K562 (cell line): ENCODE results near the gene SDCBP2. TPM values are rescaled to one million over a fixed set of nuclear protein-coding genes. Genes with fewer than 3 reads are reported as not detected.
A peak's percentile ranks its signal among the peaks of the same experiment; 100 is the strongest.

Experiments
- BHLHE40 ChIP-seq: IDR thresholded peaks from 2 replicates; pipeline ENCODE4 v1.6.1; 2011; ENCODE audit warnings: low read length, improper control_type of control experiment
- CHCHD3 ChIP-seq: fragments of 250-450 bp; sonication (Bioruptor Pico); IDR thresholded peaks from 2 replicates; pipeline ENCODE4 v2.1.2; 2022; ENCODE audit warnings: mild to moderate bottlenecking
- DLX4 ChIP-seq: fragments of 250-450 bp; sonication (Bioruptor Pico); IDR thresholded peaks from 2 replicates; pipeline ENCODE4 v1.6.1; 2021; ENCODE audit warnings: mild to moderate bottlenecking
- FOSL1 ChIP-seq: fragments of 200-800 bp; sonication (Bioruptor generic); conservative IDR thresholded peaks from 2 replicates; pipeline ENCODE4 v1.6.1; 2016; ENCODE audit warnings: missing genetic modification characterization, missing compliant biosample characterization
- GATAD2B ChIP-seq: fragments of 450-650 bp; IDR thresholded peaks from 2 replicates; pipeline ENCODE4 v1.6.1; 2017; ENCODE audit warnings: mild to moderate bottlenecking, borderline replicate concordance
- HDAC1 ChIP-seq, 2 experiments: fragments of 450-650 bp; IDR thresholded peaks; 2 replicates each; pipeline ENCODE4 v1.6.1; 2016 to 2017; ENCODE audit warnings: inconsistent platforms in 1 of 2, mild to moderate bottlenecking in 1 of 2, moderate library complexity in 1 of 2
- HMG20A ChIP-seq: fragments of 450-650 bp; formaldehyde crosslinking; conservative IDR thresholded peaks from 2 replicates; pipeline ENCODE4 v1.4.0; 2020; ENCODE audit warnings: mild to moderate bottlenecking, mixed read lengths
- MCM3 ChIP-seq: fragments of 450-650 bp; IDR thresholded peaks from 2 replicates; pipeline ENCODE4 v1.6.1; 2016
- NCOA2 ChIP-seq, 2 experiments: fragments of 450-650 bp; IDR thresholded peaks; 2 replicates each; pipeline ENCODE4 v1.6.1; 2018; ENCODE audit warnings: mild to moderate bottlenecking in 2 of 2, moderate library complexity in 1 of 2; ENCODE audit not compliant: partially characterized antibody in 2 of 2
- PCBP2 ChIP-seq: fragments of 200-400 bp; formaldehyde crosslinking; IDR thresholded peaks from 2 replicates; pipeline ENCODE4 v1.6.1; 2018; ENCODE audit warnings: low read length, low read depth, mild to moderate bottlenecking, moderate library complexity; ENCODE audit not compliant: poor library complexity, severe bottlenecking
- PRDM10 ChIP-seq: fragments of 450-650 bp; IDR thresholded peaks from 2 replicates; pipeline ENCODE4 v1.6.1; 2018; ENCODE audit not compliant: partially characterized antibody
- RCOR1 ChIP-seq, 2 experiments: IDR thresholded peaks; 2 replicates each; pipeline ENCODE4 v1.6.1; 2012; ENCODE audit warnings: low read depth in 2 of 2, low read length in 2 of 2, borderline replicate concordance in 1 of 2, improper control_type of control experiment in 1 of 2
- RNF2 ChIP-seq: sonication (generic); IDR thresholded peaks from 2 replicates; pipeline ENCODE4 v1.6.1; 2016
- SMARCA5 ChIP-seq: fragments of 450-650 bp; IDR thresholded peaks from 2 replicates; pipeline ENCODE4 v1.6.1; 2016
- U2AF1 ChIP-seq: fragments of 200-400 bp; formaldehyde crosslinking; optimal IDR thresholded peaks from 2 replicates; pipeline ENCODE3; 2017; ENCODE audit warnings: mild to moderate bottlenecking, low read depth, low read length, moderate library complexity
- ZNF324 ChIP-seq: fragments of 250-450 bp; sonication (Bioruptor Pico); IDR thresholded peaks from 2 replicates; pipeline ENCODE4 v1.4.0; 2020; ENCODE audit warnings: mild to moderate bottlenecking
- ZNF79 ChIP-seq: fragments of 250-450 bp; sonication (Bioruptor Pico); IDR thresholded peaks from 2 replicates; pipeline ENCODE4 v1.4.0; 2020; ENCODE audit warnings: low read depth, mild to moderate bottlenecking, moderate library complexity
- polyA plus RNA-seq, 8 experiments: library from polyadenylated mRNA; depleted of rRNA in 4 of 8; stranded (reverse) in 5 of 8; unstranded in 3 of 8; fragments of >200 nt; fragmentation: Nextera tagmentation in 2 of 8; fragmentation: Illumina TruSeq in 1 of 8; extraction: Ambion mirVana in 2 of 8; extraction: Trizol in 1 of 8; gene quantifications; 2 replicates each; pipeline versions ENCODE4 v1.2.1 to v1.2.3, GENCODE V29; 2011 to 2014; ENCODE audit warnings: inconsistent platforms in 1 of 8, missing spikeins in 1 of 8
- total RNA-seq, 7 experiments: library from RNA; depleted of rRNA in 6 of 7; stranded (reverse); fragments of >200 nt in 6 of 7; fragmentation: Illumina TruSeq in 2 of 7; extraction: Trizol in 2 of 7; gene quantifications; 2 replicates each; pipeline versions ENCODE4 v1.2.1 to v1.2.3, GENCODE V29; 2011 to 2021; ENCODE audit warnings: low replicate concordance in 1 of 7
- TF ChIP-seq, protein P1 (sequence below): IDR thresholded peaks from 2 replicates; pipeline ENCODE4 v1.6.1; 2016; ENCODE audit warnings: missing genetic modification characterization, missing compliant biosample characterization
- TF ChIP-seq, protein P2 (sequence below): sonication (generic); formaldehyde crosslinking; IDR thresholded peaks from 2 replicates; pipeline ENCODE4 v1.8.1; 2023; ENCODE audit warnings: mild to moderate bottlenecking, missing genetic modification reagents
- TF ChIP-seq, protein P3 (sequence below): sonication (generic); formaldehyde crosslinking; IDR thresholded peaks from 2 replicates; pipeline ENCODE4 v1.9.0; 2022; ENCODE audit warnings: mild to moderate bottlenecking, missing genetic modification reagents

The SDCBP2 gene
- total and polyA plus RNA-seq, 9 of the 15 experiments (the other 6 are each of a cell fraction or from before 2014, with no cell fraction given) = 0.06 to 1.2 (median 0.80) TPM

DNA sequence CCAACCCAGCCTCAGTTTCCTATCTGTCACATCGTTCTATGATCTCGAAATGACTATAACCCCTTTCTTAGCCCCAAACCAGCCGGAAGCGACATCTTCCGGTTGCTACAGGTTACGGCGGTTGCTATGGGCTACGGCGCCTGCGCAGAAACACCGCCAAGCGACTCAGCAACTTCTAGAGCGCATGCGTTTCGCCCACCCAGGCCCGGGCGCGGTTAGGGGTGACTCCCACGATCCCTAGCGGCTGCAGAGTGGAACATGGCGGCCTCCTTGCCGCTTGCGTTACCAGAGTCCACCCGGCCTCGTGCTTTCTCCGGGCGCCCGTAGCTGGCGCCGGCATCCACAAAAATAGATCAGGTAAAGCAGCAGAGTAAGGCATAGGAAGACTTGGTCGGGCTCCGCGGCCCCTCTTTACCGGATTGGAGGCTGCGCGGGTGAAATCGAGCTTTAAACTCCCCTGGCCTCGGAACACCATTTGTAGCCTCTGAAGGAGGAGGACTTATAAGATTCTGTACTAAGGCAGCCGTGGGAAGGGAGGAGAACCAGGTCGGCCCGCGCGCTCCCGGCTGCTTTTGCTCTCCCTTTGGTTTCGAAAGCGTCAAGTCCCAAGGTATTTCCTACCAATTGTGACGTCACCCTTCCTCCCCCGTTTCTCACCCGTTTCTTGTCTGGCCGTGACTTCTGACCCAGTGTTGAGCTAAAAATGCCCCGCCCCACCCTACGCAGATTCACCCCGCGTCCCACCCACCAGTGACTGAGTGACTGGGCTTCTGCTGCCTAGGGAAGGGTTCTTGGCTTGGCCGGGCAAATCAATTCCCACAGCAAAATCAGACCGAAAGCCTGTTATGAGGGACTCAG, 3.5 kb downstream of the SDCBP2 start (continued):
- TF ChIP-seq, protein P1, sequence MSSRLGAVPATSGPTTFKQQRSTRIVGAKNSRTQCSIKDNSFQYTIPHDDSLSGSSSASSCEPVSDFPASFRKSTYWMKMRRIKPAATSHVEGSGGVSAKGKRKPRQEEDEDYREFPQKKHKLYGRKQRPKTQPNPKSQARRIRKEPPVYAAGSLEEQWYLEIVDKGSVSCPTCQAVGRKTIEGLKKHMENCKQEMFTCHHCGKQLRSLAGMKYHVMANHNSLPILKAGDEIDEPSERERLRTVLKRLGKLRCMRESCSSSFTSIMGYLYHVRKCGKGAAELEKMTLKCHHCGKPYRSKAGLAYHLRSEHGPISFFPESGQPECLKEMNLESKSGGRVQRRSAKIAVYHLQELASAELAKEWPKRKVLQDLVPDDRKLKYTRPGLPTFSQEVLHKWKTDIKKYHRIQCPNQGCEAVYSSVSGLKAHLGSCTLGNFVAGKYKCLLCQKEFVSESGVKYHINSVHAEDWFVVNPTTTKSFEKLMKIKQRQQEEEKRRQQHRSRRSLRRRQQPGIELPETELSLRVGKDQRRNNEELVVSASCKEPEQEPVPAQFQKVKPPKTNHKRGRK (tag) = no peak
- no peak for TF ChIP-seq GATAD2B
- no peak for TF ChIP-seq MCM3
- no peak for TF ChIP-seq ZNF324 (CRISPR knock-in tag)
- TF ChIP-seq, protein P2, sequence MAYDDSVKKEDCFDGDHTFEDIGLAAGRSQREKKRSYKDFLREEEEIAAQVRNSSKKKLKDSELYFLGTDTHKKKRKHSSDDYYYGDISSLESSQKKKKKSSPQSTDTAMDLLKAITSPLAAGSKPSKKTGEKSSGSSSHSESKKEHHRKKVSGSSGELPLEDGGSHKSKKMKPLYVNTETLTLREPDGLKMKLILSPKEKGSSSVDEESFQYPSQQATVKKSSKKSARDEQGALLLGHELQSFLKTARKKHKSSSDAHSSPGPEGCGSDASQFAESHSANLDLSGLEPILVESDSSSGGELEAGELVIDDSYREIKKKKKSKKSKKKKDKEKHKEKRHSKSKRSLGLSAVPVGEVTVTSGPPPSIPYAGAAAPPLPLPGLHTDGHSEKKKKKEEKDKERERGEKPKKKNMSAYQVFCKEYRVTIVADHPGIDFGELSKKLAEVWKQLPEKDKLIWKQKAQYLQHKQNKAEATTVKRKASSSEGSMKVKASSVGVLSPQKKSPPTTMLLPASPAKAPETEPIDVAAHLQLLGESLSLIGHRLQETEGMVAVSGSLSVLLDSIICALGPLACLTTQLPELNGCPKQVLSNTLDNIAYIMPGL (CRISPR knock-in tag) = peak; percentile 54; the same call in 1 of the 2 replicates
- TF ChIP-seq RCOR1 (IDR thresholded peaks at IDR 0.05; ENCODE audit: borderline replicate concordance in 1 of 2, low read depth in 2 of 2, low read length in 2 of 2) = peak in 1 of 2 experiments; percentile 64; a peak in 1 of 4 replicates
- no peak for TF ChIP-seq DLX4 (CRISPR knock-in tag)
- TF ChIP-seq PRDM10 = peak; percentile 24
- peak; percentile 51; the same call in 1 of the 2 replicates for TF ChIP-seq RNF2
- no peak for TF ChIP-seq U2AF1
- TF ChIP-seq BHLHE40 = peak; percentile 25; the same call in 1 of the 2 replicates
- no peak for TF ChIP-seq HMG20A
- no peak for TF ChIP-seq PCBP2
- TF ChIP-seq, protein P3, sequence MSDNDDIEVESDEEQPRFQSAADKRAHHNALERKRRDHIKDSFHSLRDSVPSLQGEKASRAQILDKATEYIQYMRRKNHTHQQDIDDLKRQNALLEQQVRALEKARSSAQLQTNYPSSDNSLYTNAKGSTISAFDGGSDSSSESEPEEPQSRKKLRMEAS (CRISPR knock-in tag) = peak; percentile 89
- TF ChIP-seq SMARCA5 = no peak
- no peak for TF ChIP-seq ZNF79 (CRISPR knock-in tag)
- TF ChIP-seq CHCHD3 (CRISPR knock-in tag) = no peak
- 0 out of 2 replicates have a peak, but pooled peaks have one; percentile 29 for TF ChIP-seq FOSL1
- TF ChIP-seq NCOA2 (IDR thresholded peaks at IDR 0.05; ENCODE audit: partially characterized antibody in 2 of 2) = no peak
- TF ChIP-seq HDAC1 (IDR thresholded peaks at IDR 0.05) = 0 out of 4 replicates have a peak, but pooled peaks of 1 of the 2 experiments have one; percentile 25
